ENCODE measurements around the gene CDH13.

DNA sequence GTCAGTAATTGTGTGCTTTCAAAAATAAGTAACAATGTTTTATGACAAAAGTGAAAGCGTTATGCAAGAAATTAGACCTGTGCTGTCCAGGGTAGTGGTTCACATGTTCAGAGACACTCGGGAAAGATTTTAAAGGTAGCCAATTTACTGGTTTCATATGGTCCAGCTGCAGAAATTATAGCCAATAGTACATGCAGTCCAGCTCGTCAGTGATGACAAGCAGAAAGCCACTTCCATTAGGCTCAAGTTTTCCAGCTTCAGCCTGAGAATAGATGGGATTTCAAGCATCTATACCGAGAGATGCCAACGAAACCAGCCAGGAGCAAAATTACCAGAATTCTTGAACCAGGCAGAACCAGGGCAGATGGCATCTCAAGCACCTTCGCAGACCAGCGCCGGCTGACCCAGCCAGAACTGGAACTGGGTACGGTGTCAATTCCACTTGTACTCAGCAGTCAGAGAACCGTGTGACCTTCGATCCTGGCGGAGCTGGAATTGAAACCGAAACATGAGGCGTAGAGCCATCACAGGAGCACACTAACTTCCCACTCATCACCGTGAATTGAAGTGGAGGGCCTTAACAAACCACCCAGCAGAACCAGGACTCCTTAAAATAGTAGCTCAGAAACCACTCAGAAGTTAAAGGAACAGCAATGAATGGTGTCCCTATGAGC is 973.2 kb downstream of the CDH13 start:
- TF ChIP-seq, protein P1, sequence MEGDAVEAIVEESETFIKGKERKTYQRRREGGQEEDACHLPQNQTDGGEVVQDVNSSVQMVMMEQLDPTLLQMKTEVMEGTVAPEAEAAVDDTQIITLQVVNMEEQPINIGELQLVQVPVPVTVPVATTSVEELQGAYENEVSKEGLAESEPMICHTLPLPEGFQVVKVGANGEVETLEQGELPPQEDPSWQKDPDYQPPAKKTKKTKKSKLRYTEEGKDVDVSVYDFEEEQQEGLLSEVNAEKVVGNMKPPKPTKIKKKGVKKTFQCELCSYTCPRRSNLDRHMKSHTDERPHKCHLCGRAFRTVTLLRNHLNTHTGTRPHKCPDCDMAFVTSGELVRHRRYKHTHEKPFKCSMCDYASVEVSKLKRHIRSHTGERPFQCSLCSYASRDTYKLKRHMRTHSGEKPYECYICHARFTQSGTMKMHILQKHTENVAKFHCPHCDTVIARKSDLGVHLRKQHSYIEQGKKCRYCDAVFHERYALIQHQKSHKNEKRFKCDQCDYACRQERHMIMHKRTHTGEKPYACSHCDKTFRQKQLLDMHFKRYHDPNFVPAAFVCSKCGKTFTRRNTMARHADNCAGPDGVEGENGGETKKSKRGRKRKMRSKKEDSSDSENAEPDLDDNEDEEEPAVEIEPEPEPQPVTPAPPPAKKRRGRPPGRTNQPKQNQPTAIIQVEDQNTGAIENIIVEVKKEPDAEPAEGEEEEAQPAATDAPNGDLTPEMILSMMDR (conservative IDR thresholded peaks at IDR 0.05 in 1 of 2, IDR thresholded peaks at IDR 0.05 in 1 of 2; ENCODE audit: low read depth in 1 of 2, low read length in 2 of 2) = no peak
- TF ChIP-seq EZH2 (IDR thresholded peaks at IDR 0.05; ENCODE audit: low read length, missing control alignments) = no peak

All from fibroblast of lung (primary cell).